Stimulated activated naive CD4-positive, alpha-beta T cell (primary cell): ENCODE results near the gene NGEF.
"Not testable (repeated sequence)": the region's sequence is repeated elsewhere in the genome, so short reads cannot be mapped to it uniquely, and the experiment has no call there.

Experiments
- DNase-seq, 6 experiments: peaks; one replicate each; lab custom pipeline; 2025; lab: John Stamatoyannopoulos, UW

Gene NGEF

GRCh38 chr2:232870766-232871371 lies 142.2 kb downstream of the NGEF start:
- no peak for DNase-seq

DNA sequence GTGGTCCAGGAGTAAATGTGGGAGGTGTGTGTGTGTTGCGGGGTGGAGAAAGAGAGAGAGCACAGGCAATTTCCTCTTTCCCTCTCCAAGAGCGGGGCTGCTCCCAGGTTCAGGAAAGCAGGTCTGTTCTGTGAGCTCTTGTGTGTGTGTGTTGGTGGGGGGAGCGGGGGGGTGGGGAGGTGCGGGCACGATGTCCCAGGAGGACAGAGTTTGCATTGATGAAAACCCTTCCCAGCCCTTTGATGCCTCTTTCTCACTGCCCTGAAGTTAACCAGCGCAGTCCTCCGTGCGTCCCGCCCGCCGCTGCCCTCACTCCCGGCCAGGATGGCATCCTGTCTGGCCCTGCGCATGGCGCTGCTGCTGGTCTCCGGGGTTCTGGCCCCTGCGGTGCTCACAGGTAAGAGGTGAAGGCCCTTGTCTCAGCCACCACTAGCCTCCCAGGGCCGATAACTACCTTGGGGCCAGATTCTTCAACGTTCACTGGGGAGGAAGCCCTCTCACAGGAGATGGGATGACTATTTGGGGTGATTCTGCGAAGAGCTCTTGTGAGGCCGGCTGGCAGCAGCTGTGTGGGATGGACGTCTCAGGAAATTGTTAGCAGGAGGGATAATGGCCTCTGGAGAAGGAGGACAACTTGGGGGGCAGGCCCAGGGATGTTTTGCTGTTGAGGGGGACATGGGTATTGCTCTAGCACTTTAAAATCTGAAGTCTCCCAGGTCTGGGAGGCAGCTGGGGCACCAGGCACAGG lies 142.9 kb downstream of the NGEF start, which contains the start of gene SNORC:
Gene SNORC (plus strand): TSS at position 247 of the 748 bp plus-strand sequence. CDS start 78 bp downstream, at position 325.
- DNase-seq = no peak

GRCh38 chr2:232869138-232870017 lies 143.7 kb downstream of the NGEF start:
- DNase-seq = no peak

DNA sequence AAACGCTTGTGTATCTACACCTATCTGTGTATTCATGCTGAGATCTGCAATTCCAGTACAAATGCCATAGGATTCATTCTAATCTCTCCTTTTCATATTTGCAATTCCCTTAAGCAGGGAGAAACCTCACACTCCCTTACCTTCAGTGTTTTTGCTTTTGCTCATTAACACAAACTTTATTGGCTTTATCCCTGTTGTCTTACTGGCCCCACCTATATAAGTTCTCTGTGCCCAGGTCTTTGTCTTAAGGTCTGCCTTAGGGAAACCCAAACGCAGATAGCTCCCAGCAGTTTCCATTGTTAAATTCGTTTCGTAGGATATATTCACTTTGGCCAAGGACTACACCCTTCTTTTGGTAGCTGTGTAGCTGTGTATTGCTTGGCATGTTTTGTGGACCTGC lies 147.0 kb downstream of the NGEF start:
- no peak for DNase-seq

DNA sequence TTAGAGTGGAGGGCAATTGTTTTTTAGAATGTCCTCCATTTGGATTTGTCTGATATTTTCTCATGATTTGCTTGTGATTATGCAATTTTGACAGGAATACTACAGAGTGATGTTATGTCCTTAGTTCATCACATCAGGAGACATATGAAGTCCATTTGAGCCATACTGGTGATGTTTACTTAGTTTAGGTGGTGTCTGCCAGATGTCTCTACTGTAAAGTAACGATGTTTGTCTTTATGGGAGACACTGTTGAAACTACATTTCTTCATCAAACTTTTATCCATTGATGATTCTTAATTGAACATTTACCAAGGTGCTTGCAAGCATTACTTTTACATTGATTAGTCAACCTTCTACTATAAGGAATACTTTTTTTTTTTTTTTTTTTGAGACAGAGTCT lies 147.9 kb downstream of the NGEF start:
- no peak for DNase-seq

GRCh38 chr2:232863996-232864395 lies 149.1 kb downstream of the NGEF start:
- no peak for DNase-seq

DNA sequence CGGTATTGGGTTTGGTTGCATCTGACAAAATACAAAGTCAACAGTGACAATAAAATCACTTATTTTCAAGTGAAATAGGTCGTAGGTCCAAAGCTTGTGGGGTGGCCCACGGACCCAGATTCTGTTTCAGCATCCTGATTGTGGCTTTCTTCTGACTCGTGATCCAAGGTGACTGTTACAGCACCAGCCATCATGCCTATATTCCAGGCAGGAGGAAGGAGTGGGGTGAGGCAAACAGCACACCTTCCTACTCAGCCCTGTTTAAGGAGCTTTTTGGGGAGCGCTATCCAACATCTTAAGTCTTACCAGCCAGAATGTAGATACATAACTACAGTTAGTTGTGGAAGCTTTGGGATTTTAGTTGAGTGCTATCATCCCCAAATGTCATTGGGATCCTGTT lies 151.7 kb downstream of the NGEF start:
- no peak for DNase-seq

DNA sequence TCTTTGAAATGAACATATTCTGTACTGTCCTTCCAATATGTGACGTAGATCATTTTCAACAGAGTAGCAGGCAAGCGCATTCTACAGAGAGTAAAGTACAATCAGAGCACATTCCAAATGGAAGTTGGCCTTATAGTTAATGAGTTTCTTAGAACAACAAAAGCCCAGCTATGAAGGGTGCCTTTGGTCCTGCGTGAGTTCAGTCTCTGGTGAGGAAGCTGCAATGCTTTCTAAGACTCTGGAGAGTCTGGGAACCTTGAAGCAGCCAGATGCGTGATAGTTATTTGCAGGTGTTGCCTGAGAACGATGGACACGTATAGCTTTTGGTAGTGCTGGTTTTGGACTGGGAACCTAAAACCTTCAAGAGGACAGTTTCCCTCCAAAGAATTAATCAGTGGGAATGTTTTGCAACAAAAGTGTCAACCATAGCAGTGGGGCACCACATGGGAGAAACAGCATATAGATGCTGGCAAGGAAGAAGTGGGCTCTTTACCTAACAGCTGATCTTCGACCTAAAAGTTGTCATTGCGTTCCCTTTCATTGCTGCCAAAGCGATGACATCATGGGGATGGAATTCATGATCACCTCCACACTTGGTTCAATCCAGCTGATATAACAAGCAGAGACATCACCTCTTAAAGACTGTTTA lies 152.3 kb downstream of the NGEF start:
- no peak for DNase-seq

GRCh38 chr2:232859385-232859916 lies 153.6 kb downstream of the NGEF start:
- no peak for DNase-seq

GRCh38 chr2:232857158-232857563 lies 155.9 kb downstream of the NGEF start:
- no peak for DNase-seq

GRCh38 chr2:232854082-232854481 lies 159.0 kb downstream of the NGEF start:
- no peak for DNase-seq

GRCh38 chr2:232852676-232853075 lies 160.4 kb downstream of the NGEF start:
- DNase-seq = no peak

DNA sequence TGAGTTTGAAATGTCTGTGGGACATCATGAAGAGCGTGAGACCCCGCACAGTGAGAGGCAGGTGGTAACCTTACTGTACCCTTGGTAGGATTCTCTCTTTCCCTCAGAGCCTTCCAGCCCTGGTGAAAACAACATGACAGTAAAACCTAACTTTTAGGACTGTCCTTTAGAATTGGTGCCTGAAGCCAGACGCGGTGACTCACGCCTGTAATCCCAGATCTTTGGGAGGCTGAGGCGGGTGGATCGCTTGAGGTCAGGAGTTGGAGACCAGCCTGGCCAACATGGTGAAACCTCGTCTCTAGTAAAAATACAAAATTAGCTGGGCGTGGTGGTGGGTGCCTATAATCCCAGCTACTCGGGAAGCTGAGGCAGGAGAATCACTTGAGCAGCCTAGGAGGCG lies 161.0 kb downstream of the NGEF start:
- not testable (repeated sequence) for DNase-seq

- no peak for DNase-seq
Observed at GRCh38 chr2:232850039-232850438, 163.0 kb downstream of the NGEF start.

DNA sequence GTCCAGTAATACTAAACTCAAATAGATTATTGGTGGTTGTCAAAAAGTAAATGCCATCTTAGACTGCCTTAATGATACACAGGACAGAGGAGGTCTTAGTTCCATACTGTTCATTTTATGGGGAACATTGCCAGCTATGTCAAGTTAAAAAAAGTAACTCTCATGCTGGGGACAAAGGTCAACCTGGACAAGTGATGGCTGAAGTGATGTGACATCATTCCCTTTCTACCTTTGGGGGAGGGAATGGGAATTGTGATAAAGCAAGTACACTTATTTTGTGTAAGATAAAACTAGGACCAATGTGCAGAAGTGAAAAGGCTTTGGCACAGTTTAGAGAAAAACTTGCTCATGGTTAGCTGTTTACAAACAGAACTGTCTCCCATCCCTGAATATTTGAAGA lies 167.0 kb downstream of the NGEF start:
- no peak for DNase-seq

GRCh38 chr2:232843834-232844233 lies 169.2 kb downstream of the NGEF start:
- no peak for DNase-seq

- no peak for DNase-seq
Observed at GRCh38 chr2:232842689-232843088, 170.4 kb downstream of the NGEF start.

DNA sequence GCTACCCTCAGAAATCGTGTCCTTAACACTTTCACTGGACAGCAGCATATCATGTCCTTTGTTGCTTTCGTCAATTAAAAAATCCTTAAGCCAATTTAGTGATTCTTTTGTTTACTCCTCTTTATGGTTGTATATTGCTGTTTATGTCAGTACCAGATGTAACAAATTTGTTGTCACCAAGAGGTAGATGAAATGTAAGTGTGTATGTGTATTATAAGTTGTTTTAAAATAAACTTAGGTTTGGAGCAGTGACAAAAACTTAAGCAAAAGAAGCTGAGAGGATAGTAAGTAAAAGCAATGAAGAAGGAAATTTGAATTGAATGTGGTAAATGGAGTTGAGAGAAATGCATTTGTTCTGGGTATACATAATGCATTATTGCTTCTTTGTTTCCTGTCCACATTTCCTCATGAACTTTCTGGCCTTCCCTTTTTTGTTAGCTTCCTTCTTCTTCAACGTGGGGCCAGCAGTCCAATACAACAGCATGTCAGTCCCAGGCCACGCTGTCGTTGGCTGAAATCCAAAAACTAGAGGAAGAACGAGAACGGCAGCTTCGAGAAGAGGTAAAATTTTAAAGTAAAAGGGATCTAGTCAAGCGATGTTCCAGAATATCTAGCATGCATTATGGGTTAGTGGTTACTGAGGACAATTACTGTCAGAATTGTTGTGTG lies 173.5 kb downstream of the NGEF start:
- no peak for DNase-seq

DNA sequence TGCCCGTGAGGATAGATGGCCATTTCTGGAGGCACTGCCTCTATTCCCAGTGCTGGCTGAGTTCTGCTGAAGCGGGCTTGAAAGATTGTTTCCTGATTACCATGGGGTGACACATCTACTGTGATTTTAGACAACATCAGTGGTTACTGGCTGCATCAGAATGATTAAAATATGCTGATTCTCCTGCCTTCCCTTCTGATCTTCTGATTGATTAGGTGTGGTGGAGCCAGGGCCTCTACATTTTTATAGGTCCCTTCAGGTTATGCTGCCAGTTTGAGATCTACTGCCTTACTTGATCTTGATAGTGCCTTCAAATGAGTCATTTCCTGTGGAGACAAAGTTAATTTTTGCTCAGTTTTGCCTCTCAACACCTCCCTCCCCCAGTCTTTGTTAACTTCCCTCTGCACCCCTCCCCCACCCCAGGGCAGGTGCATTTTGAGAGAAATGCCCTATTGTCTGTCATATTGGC lies 174.6 kb downstream of the NGEF start:
- peak in 3 of 6 experiments; percentile 4 to 24 (median 7) for DNase-seq

GRCh38 chr2:232836934-232837333 lies 176.1 kb downstream of the NGEF start:
- no peak for DNase-seq

DNA sequence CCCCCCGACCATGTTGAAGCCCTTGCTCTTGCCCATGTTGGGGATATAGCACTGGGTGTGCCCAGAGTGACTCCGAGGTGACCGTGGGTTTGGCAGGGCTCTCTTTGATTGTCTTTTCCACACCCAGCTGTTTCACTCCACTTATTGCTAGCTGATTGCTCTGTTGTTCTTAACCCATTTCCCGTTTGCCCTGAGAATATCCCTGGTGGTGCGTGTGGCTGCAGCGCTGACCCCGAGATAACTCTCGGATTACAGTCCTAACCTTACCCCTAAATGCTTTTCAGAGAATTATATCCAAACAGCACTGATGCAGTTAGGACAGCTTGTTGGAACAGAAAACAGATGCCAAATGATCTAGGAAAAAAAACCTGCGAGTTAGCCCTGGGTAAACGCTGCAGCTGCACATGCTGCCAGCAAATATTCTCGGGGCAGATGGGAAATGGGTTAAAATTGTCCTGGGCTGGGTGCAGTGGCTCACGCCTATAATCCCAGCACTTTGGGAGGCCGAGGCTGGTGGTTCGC lies 177.3 kb downstream of the NGEF start:
- DNase-seq = no peak
